Epidermal melanocyte (primary cell): ENCODE measurements around the gene HBG1.
A peak's percentile ranks its signal among the peaks of the same experiment; 100 is the strongest.
"Not testable (repeated sequence)": the region's sequence is repeated elsewhere in the genome, so short reads cannot be mapped to it uniquely, and the experiment has no call there.

Experiments
- DNase-seq: peaks from one replicate; pipeline ENCODE4 v3.0.0; 2011; ENCODE audit warnings: low spot score; ENCODE audit not compliant: insufficient read length

HBG1 gene

GRCh38 chr11:5249807-5250396 lies at the start of gene HBG1:
Gene HBG1 (minus strand): TSS chr11:5249857. CDS start chr11:5249804, 53 bp downstream.
- not testable (repeated sequence) for DNase-seq

- DNase-seq, result no peak
These were observed 48.8 kb upstream of the HBG1 start for GRCh38 chr11:5298451-5298850.

- DNase-seq, result no peak
These were observed 48.2 kb upstream of the HBG1 start for GRCh38 chr11:5297721-5298323.

DNA sequence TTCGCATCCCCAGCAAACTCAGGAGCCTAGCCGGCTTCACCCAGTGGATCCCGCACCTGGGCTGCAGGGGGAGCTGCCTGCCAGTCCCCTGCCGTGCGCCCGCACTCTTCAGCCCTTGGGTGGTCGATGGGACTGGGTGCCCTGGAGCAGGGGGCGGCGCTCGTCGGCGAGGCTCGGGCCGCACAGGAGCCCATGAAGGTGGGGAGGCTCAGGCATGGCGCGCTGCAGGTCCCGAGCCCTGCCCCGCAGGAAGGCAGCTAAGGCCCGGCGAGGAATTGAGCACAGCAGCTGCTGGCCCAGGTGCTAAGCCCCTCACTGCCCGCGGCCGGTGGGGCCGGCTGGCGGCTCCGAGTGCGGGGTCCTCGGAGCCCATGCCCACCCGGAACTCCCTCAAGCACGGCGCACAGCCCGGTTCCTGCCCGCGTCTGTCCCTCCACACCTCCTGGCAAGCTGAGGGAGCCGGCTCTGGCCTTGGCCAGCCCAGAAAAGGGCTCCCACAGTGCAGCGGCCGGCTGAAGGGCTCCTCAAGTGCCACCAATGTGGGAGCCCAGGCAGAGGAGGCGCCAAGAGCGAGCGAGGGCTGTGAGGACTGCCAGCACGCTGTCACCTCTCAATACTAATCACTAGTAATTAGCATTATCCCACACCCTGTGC lies 44.8 kb upstream of the HBG1 start:
- not testable (repeated sequence) for DNase-seq

GRCh38 chr11:5293028-5293427 lies 43.4 kb upstream of the HBG1 start:
- no peak for DNase-seq

- DNase-seq, result no peak
These were observed 41.7 kb upstream of the HBG1 start for GRCh38 chr11:5291207-5291838.

GRCh38 chr11:5290106-5290505 lies 40.4 kb upstream of the HBG1 start:
- DNase-seq, result no peak

GRCh38 chr11:5289696-5290095 lies 40.0 kb upstream of the HBG1 start:
- DNase-seq, result no peak

- DNase-seq, result no peak
These were observed 39.4 kb upstream of the HBG1 start for GRCh38 chr11:5288906-5289550.

DNA sequence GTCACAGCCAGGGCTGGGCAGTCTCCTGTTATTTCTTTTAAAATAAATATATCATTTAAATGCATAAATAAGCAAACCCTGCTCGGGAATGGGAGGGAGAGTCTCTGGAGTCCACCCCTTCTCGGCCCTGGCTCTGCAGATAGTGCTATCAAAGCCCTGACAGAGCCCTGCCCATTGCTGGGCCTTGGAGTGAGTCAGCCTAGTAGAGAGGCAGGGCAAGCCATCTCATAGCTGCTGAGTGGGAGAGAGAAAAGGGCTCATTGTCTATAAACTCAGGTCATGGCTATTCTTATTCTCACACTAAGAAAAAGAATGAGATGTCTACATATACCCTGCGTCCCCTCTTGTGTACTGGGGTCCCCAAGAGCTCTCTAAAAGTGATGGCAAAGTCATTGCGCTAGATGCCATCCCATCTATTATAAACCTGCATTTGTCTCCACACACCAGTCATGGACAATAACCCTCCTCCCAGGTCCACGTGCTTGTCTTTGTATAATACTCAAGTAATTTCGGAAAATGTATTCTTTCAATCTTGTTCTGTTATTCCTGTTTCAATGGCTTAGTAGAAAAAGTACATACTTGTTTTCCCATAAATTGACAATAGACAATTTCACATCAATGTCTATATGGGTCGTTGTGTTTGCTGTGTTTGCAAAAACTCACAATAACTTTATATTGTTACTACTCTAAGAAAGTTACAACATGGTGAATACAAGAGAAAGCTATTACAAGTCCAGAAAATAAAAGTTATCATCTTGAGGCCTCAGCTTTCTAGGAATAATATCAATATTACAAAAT lies 38.6 kb upstream of the HBG1 start:
- no peak for DNase-seq

GRCh38 chr11:5286901-5287300 lies 37.2 kb upstream of the HBG1 start:
- no peak for DNase-seq

DNA sequence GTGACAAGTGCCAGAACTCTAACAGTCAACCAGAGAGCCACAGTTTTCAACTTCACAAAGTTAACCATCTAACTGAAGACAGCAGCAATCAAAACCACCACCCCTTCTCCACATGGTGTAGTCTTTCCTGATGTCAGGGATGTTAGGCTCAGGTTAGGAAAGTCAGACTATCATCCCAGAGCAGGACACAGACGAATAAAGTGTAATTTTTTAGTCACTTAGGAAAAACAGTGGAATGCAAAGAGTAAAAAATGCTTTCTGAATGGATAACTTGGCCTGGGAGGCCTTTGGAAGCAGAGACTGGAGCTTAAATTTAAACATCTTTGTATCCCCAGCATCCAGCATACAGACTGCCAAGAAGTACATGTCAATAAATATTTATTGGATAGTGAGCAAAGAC lies 36.7 kb upstream of the HBG1 start:
- no peak for DNase-seq

GRCh38 chr11:5285703-5286340 lies 36.2 kb upstream of the HBG1 start:
- no peak for DNase-seq

DNA sequence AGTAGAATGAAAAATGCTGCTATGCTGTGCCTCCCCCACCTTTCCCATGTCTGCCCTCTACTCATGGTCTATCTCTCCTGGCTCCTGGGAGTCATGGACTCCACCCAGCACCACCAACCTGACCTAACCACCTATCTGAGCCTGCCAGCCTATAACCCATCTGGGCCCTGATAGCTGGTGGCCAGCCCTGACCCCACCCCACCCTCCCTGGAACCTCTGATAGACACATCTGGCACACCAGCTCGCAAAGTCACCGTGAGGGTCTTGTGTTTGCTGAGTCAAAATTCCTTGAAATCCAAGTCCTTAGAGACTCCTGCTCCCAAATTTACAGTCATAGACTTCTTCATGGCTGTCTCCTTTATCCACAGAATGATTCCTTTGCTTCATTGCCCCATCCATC lies 35.0 kb upstream of the HBG1 start:
- DNase-seq, result no peak

DNA sequence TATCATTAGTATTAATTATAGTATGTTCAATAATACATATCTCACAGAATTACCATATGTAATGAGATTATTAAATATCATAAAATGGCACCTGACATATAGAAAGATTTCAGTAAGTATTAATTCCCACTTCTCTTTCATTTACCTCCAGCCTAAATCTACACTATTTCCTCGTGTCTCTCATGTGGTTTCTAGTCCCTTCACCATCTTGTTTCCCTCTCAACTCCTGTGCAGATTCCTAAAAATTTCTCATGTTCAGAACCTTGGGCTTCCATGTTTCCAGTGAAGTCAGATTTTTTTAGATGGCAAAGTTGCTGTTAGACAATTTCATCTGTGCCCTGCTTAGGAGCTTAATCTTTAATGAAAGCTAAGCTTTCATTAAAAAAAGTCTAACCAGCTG lies 34.2 kb upstream of the HBG1 start:
- DNase-seq, result no peak

DNA sequence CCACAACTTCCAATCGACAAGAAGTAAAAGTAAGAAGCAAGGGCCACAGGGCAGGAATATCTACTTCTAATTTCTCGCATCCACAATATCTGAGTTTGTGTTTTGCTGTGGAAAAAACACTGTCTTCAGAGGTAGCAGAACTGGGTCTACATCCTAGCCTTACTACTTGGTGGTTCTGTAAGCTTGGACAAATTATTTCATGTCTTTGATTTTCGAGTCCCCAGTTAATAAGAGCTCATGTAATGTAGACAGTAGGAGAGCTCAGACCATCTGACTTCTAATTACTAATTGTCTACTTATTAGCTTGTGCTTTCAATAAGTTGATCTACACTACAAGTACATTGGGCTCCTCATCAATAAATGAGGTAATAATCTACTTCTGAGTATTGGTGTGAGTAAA lies 33.4 kb upstream of the HBG1 start:
- no peak for DNase-seq

GRCh38 chr11:5282628-5283027 lies 33.0 kb upstream of the HBG1 start:
- DNase-seq, result no peak

GRCh38 chr11:5281596-5281995 lies 31.9 kb upstream of the HBG1 start:
- DNase-seq, result no peak

GRCh38 chr11:5280582-5281102 lies 31.0 kb upstream of the HBG1 start:
- peak; percentile 66 for DNase-seq

DNA sequence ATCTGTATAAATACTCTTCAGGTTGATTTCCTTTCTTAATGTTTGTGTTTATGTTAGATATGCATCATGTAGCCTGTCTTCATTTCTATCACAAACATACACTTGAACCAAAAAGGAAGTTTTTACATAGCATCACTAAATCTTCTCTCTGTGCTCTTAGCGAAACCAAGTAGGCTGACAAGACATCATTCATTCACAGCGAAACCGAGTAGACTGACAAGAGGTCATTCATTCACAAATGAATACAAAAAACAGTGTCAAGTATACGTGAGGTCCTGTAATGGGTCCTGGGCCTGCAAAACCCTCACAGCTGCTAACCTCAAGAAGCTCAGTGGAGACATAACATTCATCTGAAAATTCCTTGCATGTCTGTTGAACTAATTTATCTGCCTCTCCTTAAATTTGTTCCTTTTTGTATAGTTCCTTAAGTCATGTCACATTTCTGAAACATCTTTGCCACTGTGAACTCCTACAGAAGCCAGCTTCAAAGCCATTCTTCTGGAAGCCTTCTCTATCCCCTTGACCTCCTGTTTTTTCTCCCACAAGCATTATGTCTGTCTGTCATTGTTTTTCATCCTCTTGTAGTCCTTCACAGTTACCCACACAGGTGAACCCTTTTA lies 29.9 kb upstream of the HBG1 start:
- no peak for DNase-seq
